HUES6 (cell line): ENCODE results near the gene TSHZ3.

ENCODE experiments used
- H3K27ac ChIP-seq: 2 replicates; pipeline ENCODE4 v1.7.0; 2013; ENCODE audit warnings: low read depth, mild to moderate bottlenecking, low read length, inconsistent platforms
- H3K27me3 ChIP-seq: 2 replicates; pipeline ENCODE4 v1.6.1; 2013; ENCODE audit warnings: low read length; ENCODE audit not compliant: control insufficient read depth, insufficient read depth
- H3K36me3 ChIP-seq: 2 replicates; pipeline ENCODE4 v1.6.1; 2013; ENCODE audit warnings: low read length; ENCODE audit not compliant: control insufficient read depth, insufficient read depth
- H3K4me1 ChIP-seq: 2 replicates; pipeline ENCODE4 v1.6.1; 2013; ENCODE audit warnings: low read length; ENCODE audit not compliant: control insufficient read depth, insufficient read depth
- H3K4me3 ChIP-seq: 2 replicates; pipeline ENCODE4 v1.5.1; 2013; ENCODE audit warnings: low read depth, low read length
- H3K9ac ChIP-seq: one replicate; pipeline ENCODE4 v1.6.1; 2013; ENCODE audit warnings: mild to moderate bottlenecking, low read length
- H3K9me3 ChIP-seq: 2 replicates; pipeline ENCODE4 v1.6.1; 2013; ENCODE audit warnings: low read depth, low read length; ENCODE audit not compliant: control insufficient read depth, insufficient read depth

The TSHZ3 gene

DNA sequence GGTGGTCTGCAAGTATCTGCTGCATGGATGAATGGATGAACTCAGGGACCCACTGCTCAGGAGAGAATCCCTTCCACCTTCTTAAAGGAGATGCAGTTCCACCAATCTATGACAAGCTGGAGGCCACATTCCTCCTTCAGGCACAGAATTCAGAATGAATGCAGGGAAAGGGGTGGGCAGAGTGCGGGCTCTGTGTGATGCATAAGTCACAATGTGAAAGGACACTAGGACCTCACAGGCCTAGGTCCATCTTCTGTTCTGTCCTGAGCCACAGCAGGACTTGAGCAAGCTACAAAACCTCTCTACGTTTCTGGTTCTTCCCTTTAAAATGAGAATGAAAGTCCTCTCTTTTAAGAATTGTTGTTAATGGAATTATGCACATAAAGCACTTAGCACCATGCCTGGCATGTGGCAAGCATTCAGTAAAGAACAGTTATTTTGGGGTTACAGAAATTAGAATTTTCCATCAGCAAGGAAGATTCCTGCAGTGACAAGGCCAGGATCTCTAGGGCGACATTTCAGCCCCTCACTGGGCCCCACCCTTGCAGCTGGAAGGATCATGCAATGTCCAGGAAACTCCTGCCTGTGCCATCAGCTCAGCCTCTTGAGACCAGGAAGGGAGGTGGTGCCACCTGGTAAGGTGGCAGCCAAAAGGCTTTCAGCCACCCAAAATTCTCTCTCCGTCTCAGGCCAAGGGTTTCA is 38.7 kb downstream of the TSHZ3 start:
- H3K9ac ChIP-seq = no peak overlapping the region
- H3K4me1 ChIP-seq = peaks cover under 1% of the 10 kb centered on the region; the same call in 1 of the 2 replicates
- no peaks in the 10 kb centered on the region for H3K9me3 ChIP-seq
- no peak overlapping the region for H3K4me3 ChIP-seq
- H3K36me3 ChIP-seq = no peaks in the 10 kb centered on the region
- H3K27me3 ChIP-seq = no peaks in the 10 kb centered on the region
- no peak overlapping the region for H3K27ac ChIP-seq

DNA sequence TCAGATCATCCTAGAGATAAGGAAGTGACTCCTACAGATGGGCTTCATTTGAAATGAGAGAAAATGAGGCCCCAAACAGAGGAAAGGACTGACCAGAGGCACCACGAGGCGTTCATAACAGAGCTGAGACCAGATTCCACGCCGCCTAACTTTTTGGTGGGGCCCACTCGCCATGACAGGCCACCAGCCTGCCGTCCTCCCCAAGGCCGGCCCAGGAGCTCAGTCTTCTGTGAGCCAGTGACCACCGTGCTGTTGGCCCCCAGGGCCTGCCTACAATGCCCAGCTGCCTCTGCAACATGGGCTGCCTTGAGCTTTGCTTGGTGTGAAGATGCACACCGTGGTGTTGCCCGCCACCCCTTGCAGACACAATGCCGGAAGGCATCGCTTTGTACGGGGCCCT is 40.5 kb downstream of the TSHZ3 start:
- no peak overlapping the region for H3K27ac ChIP-seq
- no peaks in the 10 kb centered on the region for H3K36me3 ChIP-seq
- H3K27me3 ChIP-seq = no peaks in the 10 kb centered on the region
- H3K4me1 ChIP-seq = no peaks in the 10 kb centered on the region
- H3K4me3 ChIP-seq = no peak overlapping the region
- no peak overlapping the region for H3K9ac ChIP-seq
- H3K9me3 ChIP-seq = no peaks in the 10 kb centered on the region

DNA sequence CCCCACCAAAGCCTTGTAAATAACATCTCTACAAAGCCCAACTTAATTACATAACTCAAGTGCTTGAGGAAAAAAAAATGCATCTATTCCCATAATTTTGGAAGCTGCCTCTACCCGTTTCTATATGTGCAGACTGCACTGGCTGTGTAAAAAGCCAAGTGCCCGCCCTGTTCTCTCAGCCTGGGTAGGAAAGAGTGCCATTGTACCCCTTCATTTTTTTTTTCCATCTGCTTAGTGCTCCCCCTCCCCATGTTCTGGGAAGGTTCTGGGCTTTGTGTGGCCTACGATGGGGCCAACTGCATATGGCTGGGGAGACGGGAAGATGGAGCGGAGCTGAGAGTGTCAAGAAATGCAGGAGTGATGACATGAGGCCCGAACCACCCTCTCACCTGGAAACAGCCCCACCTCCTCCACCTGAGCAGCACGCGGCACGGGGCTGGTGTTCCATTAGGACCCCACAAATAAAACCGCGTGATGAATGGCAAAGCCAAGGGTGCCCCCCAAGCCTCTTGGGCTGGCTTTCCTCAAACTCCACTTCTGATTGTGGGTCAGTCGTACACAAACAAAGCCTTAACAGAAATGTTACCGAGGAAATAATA is 42.1 kb downstream of the TSHZ3 start:
- H3K9ac ChIP-seq = no peak overlapping the region
- no peak overlapping the region for H3K27ac ChIP-seq
- no peaks in the 10 kb centered on the region for H3K9me3 ChIP-seq
- H3K36me3 ChIP-seq = no peaks in the 10 kb centered on the region
- H3K27me3 ChIP-seq = no peaks in the 10 kb centered on the region
- no peak overlapping the region for H3K4me3 ChIP-seq
- no peaks in the 10 kb centered on the region for H3K4me1 ChIP-seq

DNA sequence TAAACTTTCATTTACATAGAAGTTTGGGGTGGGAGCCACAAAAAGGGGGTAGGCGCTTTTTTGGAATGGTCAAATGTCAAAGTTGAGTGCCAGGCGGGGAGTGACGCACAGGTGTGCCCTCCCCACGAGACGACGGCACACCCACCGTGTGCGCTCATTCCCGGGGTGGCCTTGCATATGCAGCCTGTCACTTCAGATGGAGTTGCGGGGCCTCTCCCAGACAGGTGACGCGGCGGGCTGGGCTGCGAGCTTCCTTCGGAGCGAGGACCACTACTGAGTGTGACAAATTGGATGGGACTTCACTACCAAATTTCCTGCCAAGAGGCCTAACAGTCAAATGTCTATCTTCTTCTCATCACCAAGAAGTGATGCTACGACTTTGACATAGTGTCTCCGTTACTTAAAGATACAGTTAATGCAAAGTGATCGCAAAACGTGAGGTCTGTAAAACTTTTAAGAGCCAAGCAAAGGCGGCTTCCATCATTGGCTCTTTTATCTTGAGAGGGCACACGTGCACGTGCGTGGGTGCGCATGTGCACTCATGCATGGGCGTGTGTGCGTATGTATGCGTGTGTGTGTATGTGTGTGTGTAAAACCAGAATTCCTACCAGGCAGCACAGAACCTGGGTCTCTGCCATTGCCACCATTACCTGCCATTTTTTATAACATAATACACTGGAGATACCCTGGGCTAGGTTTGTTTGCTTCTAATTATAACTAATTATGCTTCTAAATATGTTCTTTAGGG is 43.1 kb downstream of the TSHZ3 start:
- no peaks in the 10 kb centered on the region for H3K9me3 ChIP-seq
- no peak overlapping the region for H3K9ac ChIP-seq
- H3K27ac ChIP-seq = no peak overlapping the region
- no peaks in the 10 kb centered on the region for H3K27me3 ChIP-seq
- H3K4me3 ChIP-seq = no peak overlapping the region
- H3K36me3 ChIP-seq = no peaks in the 10 kb centered on the region
- no peaks in the 10 kb centered on the region for H3K4me1 ChIP-seq

DNA sequence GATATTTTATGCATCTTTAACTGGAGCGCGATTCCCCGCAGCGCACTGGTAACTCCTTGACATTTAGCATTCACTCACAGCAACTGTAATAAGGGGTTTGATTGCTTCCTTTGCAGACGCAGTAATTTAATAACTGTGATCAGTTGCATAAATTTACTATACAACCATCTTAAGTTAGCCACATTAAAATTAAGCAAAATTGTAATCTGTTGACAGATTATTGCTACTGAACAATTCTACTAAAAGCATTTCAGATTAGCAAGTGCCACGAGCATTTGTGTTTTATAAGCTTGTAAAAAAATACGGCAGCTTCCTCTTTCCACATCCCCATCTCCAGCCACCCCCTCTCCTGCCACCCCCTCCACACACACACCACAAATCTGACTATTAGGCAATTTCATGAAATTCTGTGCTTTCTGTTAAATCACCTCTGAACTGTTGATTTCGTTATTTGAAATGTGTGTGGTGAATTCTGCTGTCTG is 44.4 kb downstream of the TSHZ3 start:
- Histone ChIP-seq H3K4me1 (no peaks in the 10 kb centered on the region), H3K36me3 (no peaks in the 10 kb centered on the region), H3K9me3 (no peaks in the 10 kb centered on the region), H3K27me3 (no peaks in the 10 kb centered on the region), H3K27ac (no peak overlapping the region), H3K9ac (no peak overlapping the region), H3K4me3 (no peak overlapping the region)

DNA sequence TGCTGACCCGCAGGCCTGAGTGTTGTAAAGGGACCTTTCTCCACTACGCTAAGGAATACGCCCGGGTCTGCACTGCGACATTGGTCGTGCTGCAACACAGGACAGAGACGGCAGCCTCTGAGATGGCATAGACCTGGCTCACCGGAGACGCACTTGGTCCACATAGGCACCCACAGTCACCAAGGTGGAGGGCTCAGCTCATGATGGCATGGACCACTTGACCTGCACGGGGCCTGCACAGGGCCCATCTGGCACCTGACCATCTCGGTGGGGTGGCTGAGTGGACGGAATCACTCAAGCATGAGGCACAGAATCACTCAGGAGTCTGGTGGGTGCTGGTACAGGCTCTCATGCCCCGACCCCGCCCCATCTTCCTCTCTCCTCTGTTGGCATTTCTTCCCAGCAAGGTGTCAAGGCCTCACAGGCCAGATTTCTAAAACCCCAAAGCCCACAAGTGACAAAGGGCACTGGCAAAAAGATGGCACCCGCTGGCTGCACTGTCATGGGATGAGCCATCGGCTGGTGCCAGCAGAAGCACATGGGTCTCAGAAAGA is 45.9 kb downstream of the TSHZ3 start:
- no peaks in the 10 kb centered on the region for H3K36me3 ChIP-seq
- H3K4me1 ChIP-seq = no peaks in the 10 kb centered on the region
- no peak overlapping the region for H3K4me3 ChIP-seq
- no peaks in the 10 kb centered on the region for H3K27me3 ChIP-seq
- no peak overlapping the region for H3K27ac ChIP-seq
- no peaks in the 10 kb centered on the region for H3K9me3 ChIP-seq
- H3K9ac ChIP-seq = no peak overlapping the region

DNA sequence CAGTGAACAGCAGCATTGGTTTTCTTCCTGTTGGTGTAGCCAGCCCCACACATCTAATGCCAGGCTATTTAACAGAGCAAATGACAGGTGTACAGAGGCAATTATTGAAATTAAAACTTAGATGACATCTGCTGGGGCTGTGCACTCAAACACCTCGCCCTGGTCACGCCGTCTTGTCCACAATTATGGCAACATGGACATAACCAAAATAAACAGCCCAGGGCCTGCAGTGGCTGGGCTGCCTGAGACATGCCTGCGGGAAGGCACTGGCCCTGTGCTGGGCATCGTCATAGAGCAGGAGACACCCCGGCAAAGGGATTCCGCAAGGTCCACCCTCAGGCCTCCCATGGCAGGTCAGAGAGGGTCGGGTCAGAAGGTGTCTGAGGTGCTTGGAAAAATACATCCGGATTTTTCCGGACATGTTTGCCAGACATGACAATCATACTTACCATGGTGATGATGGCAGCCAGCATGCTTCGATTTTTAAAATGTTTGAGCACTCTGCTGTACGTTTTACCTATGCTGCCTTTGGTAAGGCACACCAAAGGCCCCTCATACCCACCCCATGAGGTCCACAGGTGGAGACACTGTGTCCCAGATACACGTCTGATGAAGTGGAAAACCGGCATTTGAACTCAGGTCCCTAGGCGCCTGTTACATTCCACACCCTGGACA is 47.8 kb downstream of the TSHZ3 start:
- H3K27me3 ChIP-seq = no peaks in the 10 kb centered on the region
- H3K4me3 ChIP-seq = no peak overlapping the region
- no peak overlapping the region for H3K9ac ChIP-seq
- no peaks in the 10 kb centered on the region for H3K9me3 ChIP-seq
- no peaks in the 10 kb centered on the region for H3K36me3 ChIP-seq
- no peak overlapping the region for H3K27ac ChIP-seq
- H3K4me1 ChIP-seq = no peaks in the 10 kb centered on the region

DNA sequence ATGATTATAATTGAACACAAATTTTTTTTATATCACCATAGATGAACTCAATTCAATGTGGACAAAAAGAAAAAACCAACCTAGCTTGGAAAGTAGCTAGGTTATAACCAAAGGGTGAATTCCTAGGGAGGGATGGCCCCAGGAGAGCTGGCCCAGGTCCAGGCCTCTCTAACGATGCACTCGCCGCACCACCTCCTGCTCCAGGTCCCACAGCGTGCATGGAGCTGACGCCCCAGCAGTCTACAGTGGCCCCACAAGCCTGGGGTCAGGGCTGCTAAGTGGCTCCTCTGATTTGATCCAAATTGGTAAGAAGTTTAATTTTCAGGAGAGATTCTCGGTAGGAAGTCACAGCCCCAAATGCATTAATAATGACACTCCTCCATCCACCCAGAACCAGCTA is 48.8 kb downstream of the TSHZ3 start:
- no peaks in the 10 kb centered on the region for H3K36me3 ChIP-seq
- H3K4me3 ChIP-seq = no peak overlapping the region
- H3K9me3 ChIP-seq = no peaks in the 10 kb centered on the region
- H3K4me1 ChIP-seq = no peaks in the 10 kb centered on the region
- H3K27ac ChIP-seq = no peak overlapping the region
- H3K9ac ChIP-seq = no peak overlapping the region
- no peaks in the 10 kb centered on the region for H3K27me3 ChIP-seq

DNA sequence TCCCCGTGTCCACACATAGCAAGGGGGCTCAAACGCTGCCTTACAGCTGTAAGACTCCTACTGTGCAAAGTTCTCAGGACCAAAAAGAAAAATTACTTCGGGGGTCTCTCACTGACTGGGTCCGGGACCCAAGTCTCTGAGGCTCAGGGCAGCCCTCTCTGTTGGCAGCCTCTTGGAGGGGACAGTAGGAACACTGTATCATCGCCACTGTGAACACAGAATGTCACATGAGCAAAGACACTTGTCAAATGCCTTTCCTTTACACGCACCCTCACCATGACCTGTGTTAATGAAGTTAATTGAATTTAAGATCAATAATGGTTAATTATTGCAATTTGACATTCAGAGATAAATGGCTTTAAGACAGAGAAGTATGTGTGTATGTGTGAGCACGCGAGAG is 49.6 kb downstream of the TSHZ3 start:
- H3K9ac ChIP-seq = no peak overlapping the region

DNA sequence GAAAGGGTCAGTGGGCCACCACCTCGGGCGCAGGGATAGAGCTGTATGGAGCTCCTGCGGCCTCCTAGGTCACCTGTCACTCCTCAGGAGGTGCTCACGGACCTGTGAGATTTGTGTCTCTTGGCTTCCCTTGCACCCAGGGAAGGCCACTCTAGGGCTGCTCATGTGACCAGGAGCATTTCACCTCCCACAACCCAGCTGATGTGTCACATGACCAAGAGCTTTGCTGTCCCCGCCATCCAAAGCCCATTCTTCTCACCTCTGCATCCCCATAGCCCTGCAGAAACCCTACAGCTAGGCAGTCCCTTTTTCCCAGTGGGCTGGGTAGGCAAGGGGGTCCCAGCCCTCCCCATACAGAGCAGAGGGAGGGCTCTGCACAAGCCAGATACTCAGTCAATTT is 51.2 kb downstream of the TSHZ3 start:
- H3K9me3 ChIP-seq = no peaks in the 10 kb centered on the region
- H3K4me1 ChIP-seq = no peaks in the 10 kb centered on the region
- no peaks in the 10 kb centered on the region for H3K27me3 ChIP-seq

More for the DNA sequence above, 49.6 kb downstream of the TSHZ3 start:
- Histone ChIP-seq H3K36me3 (no peaks in the 10 kb centered on the region), H3K4me1 (no peaks in the 10 kb centered on the region), H3K4me3 (no peak overlapping the region), H3K9me3 (no peaks in the 10 kb centered on the region), H3K27me3 (no peaks in the 10 kb centered on the region), H3K27ac (no peak overlapping the region)

More for the DNA sequence above, 51.2 kb downstream of the TSHZ3 start:
- H3K27ac ChIP-seq = no peak overlapping the region
- no peak overlapping the region for H3K4me3 ChIP-seq
- no peaks in the 10 kb centered on the region for H3K36me3 ChIP-seq
- H3K9ac ChIP-seq = no peak overlapping the region
